DMS53 treated with DMSO at 0.1 percent for 48 hours (cell line): ENCODE results near the gene KRT8.

Experiments used
- DNase-seq: peaks from one replicate; lab custom pipeline; 2025; ENCODE audit not compliant: unreplicated experiment; lab: John Stamatoyannopoulos, UW

Gene KRT8

DNA sequence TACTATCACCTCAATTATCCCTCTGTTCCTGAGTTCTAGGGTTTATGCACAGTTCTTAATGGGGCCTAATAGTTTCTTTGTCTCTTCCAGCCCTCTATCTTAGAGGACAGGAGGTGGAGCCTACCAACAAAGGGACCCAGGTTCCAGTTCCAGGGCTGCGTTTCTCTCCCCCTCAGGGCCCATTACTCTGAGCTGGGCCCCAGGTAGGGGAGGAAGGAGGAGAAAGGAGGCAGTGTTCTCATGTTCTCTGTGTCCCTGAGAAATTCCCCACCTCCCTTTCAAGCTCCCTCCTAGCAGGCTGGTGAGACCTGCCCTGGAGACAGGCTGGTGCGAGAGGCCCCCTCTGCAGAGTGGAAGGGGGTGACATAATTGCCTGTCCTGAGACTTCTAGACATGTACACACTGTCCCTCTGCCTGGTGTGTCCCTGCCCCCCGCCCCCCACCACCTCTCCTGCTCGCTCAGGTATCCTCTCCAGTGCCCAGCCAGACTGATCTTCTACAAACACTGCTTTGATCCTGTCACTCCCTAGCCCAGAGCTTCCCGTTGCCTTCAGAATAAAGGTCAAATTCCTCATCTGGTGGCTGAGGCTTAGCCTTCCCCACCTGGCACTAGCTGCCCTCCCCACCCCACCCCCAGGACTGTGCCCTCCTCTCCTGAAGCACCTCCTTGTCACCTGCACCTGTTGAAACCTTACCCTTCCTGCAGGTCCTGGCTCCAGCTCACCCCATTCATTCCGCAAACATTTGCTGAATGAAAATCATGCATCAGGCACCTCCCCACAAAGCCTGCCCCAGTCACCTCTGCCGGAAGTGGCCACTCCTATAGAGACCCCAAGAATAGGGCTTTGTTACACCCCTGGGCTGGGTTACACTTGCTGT is 21.1 kb upstream of the KRT8 start:
- peak; percentile 97 for DNase-seq

DNA sequence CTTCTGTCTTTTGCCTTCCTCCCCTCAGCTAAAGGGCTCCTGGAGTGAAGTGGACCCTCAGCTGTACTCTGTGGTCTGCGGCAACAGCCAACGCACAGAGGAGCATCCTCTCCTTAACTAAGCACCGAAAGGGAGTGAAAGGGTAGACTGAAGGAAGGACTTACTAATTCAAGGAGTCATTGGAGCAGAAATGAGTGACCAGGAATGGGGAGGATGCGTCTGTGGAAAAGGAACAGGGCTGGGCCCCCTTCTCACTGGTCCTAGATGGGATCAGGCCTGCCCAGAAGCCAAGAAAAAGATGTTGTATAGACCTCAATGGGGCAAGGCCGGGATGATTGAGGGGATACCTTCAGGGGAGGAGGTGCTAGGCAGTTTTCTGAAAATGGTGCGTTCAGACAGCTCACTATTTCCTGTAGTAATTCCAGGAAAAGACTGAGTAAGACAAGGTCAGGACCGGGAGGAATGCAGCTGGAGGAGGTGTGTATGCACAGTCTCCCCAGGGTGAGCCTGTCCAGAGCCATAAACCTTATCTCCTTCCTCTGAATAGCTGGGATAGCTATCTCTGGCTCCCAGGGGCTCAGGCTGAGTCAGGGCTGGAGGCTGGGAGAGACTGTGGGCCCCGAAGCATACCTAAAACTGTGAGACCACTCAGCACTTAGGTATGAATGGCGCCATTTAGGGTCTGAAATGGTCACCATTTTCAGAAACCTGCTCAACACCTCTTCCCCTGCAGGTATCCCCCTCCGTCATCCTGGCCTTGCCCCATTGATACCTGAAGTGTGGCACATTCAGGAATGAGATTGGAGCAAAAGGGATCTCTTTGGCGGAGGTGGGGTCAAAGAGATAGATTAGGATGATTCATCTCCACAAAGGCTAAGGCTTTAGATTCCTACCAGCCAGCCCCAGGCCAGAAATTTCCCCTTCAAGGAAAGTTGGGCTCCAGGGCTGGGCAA is 20.2 kb upstream of the KRT8 start:
- DNase-seq: peak; percentile 53

DNA sequence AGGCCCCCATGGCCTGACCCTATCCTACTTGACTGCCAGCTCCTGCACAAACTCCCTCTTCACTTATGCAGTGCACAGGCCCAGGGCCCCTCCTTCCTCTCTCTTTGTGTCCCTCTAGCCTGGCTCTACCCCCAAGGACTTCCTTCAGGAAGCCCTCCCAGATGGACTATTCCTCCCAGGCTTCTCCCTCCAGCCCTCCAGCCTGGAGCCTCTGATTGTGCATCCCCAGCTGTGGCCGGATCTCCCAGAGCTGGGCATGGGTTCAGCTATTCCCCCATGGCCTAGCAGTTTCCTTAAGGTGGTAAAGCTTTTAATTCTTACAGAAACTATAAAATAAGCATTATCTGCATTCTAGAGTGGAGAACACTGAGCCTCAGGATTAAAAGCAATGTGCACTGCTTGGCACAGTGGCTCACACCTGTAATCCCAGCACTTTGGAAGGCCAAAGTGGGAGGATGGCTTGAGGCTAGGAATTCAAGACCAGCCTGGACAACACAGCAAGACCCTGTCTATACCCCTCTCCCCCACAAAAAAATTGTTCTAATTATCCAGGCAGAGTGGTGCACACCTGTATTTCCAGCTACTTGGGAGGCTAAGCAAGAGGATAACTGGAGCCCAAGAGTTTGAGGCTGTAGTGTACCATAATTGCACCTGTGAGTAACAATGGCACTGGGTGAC is 16.8 kb upstream of the KRT8 start:
- no peak for DNase-seq

DNA sequence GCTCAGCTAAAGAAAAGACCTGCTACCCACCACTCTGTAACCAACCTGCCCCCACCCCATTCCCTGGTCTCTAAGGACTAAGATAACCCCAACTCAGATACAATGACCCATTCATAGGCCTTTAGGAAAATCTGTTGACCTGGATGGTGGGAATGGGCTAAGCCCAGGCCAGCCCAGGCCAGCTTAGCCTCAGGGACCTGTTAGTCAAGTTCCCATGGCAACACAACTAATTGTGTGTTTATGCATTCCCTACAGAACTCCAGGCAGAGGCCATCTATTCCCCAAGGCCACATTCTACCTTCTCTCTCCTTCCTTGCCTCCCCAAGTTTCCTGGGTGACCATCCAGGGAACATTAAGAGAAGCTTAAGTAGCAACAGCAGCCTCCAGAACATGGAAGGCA is 16.1 kb upstream of the KRT8 start:
- no peak for DNase-seq

DNA sequence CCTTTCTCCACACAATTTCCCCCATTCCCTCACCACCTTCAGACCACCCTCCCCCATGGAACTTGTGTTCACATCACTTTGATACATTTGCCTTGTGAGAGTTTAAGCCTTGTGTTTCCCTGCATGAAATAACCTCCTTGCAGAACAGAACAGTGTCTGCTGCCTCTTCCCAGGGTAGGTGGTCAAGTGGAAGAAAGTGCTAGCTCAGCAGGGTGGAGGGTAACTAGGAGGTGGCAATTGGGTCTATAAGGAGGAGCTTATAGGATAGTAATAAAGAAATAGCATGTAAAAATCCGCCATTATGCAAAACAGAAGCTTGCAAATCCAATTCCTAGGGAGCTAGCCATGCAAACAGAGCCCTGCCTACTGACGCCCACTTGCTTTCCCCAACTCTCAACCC is 13.9 kb upstream of the KRT8 start:
- no peak for DNase-seq

DNA sequence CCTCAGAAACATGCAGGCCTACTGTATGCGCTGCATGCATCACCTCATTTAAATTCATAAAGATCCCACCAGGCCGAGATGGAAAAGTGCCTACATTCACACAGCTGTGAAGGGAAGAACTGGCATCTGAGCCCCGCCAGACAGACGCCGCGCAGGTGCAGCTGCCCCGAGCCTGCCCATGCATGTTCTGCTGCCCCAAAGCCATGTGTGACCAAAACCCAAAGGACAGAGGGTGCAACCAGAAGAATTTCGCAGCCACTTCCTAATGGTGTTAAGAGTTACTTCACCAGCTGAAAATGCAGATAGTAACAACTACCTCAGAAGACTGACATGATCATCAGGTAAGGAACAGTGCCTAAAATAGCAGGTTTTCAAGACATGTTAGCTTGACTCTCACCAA is 13.5 kb upstream of the KRT8 start:
- no peak for DNase-seq

DNA sequence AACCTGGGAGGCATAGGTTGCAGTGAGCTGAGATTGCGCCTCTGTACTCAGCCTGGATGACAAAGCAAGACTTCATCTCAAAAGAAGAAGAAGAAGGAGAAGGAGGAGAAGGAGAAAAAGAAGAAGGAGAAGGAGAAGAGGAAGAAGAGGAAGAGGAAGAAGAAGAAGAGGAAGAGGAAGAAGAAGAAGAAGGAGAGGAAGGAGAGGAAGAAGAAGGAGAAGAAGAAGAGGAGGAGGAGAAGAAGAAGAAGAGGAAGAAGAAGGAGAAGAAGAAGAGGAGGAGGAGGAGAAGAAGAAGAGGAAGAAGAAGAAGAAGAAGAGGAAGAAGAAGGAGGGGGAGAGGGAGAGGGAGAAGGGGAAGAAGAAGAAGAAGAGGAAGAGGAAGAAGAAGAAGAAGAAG is 12.9 kb upstream of the KRT8 start:
- no peak for DNase-seq

DNA sequence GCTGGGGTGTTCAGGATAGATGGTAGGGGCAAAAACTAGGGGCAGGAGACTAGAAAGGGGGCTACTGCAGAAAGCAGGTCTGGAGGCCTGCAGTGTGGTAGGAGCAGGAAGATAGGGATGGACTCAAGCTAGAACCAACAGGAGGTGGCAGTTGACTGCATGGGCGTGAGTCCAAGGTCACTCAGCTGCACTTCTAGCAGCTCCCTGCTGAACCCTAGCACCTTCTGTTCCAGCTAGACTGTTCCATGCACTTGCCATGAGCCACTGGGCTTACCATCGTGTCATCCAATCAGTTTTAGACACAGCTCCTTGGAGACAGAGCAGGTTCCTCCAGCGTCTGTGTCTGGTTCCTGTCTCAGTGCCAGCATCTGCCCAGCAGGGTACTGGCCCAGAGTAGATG is 11.3 kb upstream of the KRT8 start:
- no peak for DNase-seq

DNA sequence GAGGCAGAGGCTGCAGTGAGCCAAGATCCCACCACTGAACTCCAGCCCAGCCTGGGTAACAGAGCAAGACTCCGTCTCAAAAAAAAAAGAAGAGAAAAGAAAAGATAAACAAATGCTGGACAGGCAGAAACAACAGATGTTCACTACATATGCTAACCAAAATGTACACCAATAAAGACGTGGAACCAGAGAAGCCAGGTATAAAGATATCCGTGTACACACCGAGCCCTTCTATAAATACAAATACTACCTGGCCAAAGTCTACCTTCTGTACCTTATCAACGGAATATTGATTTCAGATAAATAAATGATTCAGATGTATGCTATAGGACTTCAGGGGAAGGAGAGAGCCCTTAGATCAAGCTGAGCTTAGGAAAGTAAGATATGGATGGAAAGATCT is 10.8 kb upstream of the KRT8 start:
- no peak for DNase-seq

DNA sequence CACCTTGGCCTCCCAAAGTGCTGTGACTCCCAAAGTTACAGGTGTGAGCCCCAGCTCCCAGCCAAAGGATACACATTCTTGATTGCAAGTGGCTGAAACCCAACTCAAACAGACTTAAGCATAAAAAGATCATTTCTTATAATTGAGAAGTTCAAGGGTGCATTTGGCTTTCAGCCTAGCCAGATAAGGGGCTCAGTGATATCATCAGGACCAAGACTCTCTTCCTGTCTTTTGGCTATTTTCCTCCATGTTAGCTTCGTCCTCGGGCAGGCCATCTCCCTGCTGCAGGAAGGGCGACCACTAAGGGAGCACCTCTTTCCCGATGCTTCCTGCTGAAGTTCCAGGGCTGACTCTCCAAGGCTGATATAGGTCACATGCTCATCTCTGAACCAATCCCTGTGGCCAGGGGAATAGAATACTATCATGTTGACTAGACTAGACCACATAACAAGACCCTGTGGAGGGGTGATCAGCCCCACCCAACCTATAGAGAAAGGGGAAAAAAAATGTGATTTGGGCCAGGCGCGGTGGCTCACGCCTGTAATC is 9.8 kb upstream of the KRT8 start:
- DNase-seq: no peak

DNA sequence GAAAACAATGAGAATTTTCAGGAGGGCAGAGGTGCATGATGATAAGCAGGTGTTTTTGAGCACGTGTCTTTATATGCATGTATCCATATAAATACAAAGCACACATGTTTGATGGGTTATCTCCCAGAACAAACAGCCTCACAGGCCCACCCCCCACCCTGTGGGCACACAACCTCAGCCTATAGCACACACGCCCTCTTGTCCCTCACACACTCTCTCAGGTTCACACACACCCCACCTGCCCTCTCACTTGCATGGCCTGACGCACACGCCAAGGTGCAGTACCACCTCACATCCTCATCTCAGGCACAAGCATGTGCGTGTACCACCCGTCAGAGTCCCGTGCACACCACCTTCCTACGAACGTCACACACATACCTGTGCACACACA is 8.6 kb upstream of the KRT8 start:
- no peak for DNase-seq

DNA sequence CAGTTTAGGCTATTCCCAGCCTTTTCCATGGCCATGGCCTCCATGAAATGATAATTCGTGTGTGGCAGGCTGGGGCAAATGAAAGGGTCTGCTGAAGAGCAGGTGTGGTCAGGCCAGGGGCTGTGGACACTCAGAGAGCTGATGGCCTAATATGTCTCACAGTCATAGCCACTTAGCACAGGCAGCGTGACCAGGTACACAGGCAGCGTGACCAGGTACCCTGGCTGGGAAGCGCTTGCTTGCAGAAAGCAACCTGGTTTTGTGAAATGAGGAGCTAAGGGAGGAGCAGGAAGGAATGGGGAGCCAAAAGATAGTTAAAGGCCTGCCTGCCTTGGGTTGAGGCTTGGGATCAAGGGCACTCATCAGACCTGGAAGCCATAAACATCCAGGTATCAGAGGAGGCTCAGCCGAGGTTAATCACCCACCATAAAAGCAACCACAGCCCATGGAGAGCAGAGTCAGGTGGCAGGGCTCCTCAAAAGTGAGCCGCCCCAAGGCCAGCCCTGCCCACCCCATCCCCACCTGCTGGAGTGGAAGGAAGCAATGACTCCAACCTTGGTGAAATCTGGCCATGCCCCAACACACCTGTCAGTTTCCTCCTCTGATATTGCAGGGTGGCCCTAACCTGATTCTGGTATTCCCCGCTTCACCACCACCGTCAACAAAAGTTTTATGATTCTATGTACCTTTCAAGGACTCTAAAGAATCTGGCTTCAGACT is 8.0 kb upstream of the KRT8 start:
- peak; percentile 46 for DNase-seq

DNA sequence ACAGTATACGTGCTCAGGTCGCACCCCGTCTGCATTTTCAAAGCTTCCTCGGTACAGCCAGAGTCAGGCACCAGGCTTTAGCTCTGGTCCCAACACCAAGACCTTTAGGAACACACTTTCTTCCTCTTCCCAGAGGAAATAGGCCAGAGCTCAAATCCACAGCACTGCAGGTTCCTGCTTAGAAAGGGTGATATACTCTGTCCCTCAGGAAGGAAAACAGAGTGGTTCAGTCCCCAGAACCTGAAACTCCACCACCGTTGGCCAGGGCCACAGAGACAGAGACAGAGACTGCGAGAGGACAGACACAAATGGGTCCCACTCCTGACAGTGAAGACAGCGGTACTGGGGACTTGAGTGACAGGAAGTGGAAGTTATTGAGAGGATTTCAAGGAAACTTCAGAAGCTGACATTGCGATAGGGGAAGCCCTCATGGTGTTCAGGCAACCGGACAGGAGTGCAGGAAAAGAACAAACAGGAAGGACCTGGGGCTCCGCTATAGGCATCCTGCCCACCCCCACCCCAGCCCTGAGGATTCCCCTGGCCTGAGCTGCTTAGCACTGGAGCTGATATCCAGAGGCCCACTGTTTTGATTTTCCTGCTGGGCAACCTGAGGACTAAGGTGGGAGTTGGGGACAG is 5.5 kb upstream of the KRT8 start:
- no peak for DNase-seq

DNA sequence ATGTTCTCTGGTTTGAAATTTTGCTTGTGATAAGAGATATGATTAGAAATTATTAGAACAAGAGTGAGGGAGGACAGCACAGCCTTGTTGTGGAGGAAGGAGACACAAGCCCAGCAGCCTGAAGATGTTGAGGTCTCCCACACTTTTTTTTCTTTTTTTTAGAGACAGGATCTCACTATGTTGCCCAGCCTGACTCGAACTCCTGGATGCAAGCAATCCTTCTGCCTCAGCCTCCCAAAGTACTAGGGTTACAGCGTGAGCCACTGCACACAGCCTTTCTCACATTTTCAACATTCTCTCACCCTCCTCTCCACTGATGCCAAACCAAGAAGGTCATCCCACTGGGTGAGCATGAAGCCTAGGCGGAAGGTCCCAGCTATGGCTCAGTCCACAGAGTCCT is 4.9 kb upstream of the KRT8 start:
- DNase-seq: no peak

DNA sequence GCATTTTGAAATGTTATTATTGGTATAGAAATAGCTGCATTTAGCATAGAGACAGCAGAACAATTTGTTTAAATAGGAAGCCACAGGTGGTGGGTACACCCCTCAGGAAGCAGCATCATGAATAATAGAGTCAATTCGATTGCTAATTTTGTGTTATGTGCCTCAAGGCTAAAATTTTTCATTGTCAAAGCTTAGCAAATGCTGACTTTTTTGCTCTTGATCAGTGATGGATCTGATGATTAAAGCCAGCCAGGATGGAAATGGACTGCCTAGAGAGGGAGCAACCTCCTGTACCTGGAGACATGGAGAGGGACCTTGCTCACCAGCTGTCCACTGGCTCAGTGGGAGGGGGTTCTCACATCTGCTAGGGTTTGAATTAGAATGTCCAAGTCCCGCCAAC is 4.5 kb upstream of the KRT8 start:
- no peak for DNase-seq

DNA sequence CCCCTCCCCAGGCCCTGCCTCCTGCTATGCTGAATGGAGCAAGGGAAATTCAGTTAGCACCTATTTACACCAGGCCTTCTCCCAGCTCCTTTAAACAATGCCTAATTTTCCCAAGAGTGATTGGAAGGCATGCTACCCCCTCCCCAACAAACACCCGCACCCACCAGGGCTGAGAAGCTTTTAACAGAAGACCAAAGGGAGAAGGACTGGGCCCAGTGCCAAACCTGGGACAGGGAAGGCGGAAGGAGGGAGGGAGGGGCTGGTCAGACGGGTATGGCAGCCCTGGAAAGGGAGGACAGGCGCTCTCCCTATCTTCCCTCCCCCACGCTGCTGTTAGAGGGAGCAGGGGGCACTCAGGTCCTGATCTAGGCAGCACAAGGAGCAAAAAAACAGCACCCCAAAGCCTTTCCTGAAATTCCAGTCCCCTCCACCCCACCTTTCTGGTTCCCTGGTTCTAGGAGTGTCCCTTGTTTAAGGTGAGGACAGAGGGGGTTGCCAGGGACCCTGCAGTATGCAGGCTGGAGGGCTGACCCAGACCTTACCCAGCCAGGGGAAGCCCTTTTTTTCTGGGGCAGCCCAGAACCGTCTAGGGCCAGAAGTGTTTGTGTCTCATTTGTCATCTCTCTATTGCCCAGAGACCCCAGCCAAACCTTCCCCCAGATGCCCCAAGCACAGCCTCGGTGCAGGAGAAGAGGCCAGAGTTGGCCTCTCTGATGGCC is 2.4 kb upstream of the KRT8 start:
- peak; percentile 88 for DNase-seq

DNA sequence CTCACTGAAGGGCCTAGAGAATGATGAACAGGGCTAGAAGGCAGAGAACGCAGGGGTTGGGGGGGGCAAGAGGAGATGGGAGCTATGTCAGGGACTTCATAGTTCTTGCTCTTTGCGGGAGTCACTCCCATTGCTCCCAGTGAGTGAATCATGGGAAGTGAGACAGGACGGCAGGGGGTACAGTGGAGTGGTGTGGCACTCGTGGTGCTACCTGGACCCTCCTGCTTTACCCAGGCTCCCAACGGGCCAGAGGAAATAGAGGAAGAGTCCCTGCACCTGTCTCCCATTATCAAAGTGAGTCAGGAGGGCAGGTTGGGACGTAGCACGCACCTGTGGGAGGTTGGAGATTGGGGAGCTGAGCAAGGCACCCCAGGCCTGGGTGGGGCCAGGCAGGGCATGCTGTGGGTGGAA is 1.3 kb upstream of the KRT8 start:
- DNase-seq: no peak

DNA sequence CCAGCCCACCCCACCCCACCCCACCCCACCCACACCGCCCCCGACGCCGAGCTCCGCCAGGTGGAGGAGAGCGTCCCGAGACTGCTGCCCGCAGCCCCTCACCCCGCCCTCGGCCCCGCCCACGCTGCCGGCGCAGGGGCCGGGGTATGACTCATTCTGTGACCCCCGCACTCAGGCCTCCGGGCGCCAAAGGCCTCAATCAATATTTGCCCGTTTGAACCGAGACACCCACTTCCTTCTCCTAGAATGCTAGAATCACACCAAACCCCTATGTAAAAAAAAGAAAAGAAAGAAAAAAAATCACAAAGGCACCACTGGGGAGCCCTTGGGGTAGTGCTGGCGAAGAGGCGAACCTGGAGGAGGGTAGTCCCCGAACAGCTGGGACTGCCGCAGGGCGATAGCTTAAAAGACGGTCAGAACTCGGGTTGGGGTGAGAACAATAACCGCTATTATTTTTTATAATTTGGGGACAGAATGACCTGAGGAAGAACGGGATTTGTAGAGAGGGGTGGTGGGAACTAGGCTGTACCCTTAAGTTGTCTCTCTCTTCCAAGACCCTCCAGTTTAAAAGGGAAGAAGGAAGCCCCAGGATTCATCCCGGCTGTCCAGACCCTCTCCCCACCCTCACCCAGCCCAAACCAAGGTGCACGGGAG is 894 bp downstream of the KRT8 start:
- DNase-seq: peak; percentile 62

DNA sequence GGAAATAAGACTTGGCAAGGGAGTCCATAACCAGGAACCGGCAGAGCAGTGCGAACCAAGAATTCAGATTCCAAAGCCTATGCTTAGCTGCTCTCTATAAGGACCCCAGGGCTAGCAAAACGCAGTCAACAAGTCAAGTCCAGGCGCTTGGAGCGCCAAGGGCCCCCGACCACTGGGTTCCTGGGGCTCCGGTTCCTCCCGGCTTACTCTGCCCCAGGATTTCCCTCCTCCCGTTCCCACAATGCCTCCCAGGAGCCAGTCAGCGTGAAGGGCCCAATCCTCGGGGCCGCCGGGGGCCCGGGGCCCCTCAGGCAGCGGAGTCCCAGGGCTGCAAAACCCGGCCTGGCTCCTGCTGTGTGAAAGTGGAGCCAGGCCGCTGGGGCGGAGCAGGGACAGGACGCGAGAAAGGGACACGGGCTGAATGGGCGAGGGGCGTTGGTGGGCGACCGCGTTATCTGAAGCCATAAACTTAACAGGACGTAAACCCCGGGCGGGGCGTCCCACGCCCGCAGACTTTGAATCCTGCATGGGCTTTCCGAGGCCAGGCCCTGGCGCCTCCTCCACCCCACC is 1.5 kb downstream of the KRT8 start:
- peak; percentile 32 for DNase-seq
